SK-N-SH treated with all-trans-retinoic acid at 6 μM for 48 hours (cell line): ENCODE data around the gene AP2B1.

Experiments used
- ATAC-seq: fragments of 200-7000 bp; cut with Tn5 transposase; 3 replicates; pipeline ENCODE4 v1.9.1; 2020; ENCODE audit warnings: mild to moderate bottlenecking, moderate library complexity
- BACH2 ChIP-seq: fragments of 250-450 bp; sonication (Bioruptor Pico); IDR thresholded peaks from 2 replicates; pipeline ENCODE4 v1.9.0; 2021; ENCODE audit warnings: mild to moderate bottlenecking, borderline replicate concordance
- CSDC2 ChIP-seq: fragments of 250-450 bp; sonication (Bioruptor Pico); IDR thresholded peaks from 2 replicates; pipeline ENCODE4 v1.5.0; 2020; ENCODE audit warnings: mild to moderate bottlenecking, moderate library complexity
- GLIS3 ChIP-seq: fragments of 250-450 bp; sonication (Bioruptor Pico); IDR thresholded peaks from 2 replicates; pipeline ENCODE4 v1.5.0; 2020; ENCODE audit warnings: mild to moderate bottlenecking, moderate library complexity
- ISL1 ChIP-seq: fragments of 250-450 bp; sonication (Bioruptor Pico); IDR thresholded peaks from 2 replicates; pipeline ENCODE4 v2.1.2; 2022; ENCODE audit warnings: mild to moderate bottlenecking, moderate library complexity
- OSR1 ChIP-seq: fragments of 250-450 bp; sonication (Bioruptor Pico); IDR thresholded peaks from 2 replicates; pipeline ENCODE4 v1.8.0; 2022; ENCODE audit warnings: moderate library complexity, mild to moderate bottlenecking, inconsistent platforms
- PPARA ChIP-seq: fragments of 250-450 bp; sonication (Bioruptor Pico); IDR thresholded peaks from 2 replicates; pipeline ENCODE4 v1.5.0; 2020; ENCODE audit warnings: mild to moderate bottlenecking, borderline replicate concordance
- RARB ChIP-seq: fragments of 250-450 bp; sonication (Bioruptor Pico); IDR thresholded peaks from 2 replicates; pipeline ENCODE4 v1.8.0; 2021; ENCODE audit warnings: mild to moderate bottlenecking, moderate library complexity
- SNAI2 ChIP-seq: fragments of 250-450 bp; sonication (Bioruptor Pico); IDR thresholded peaks from 2 replicates; pipeline ENCODE4 v1.5.0; 2020; ENCODE audit warnings: mild to moderate bottlenecking, moderate library complexity
- TCF4 ChIP-seq: fragments of 250-450 bp; sonication (Bioruptor Pico); IDR thresholded peaks from 2 replicates; pipeline ENCODE4 v1.8.0; 2021; ENCODE audit warnings: mild to moderate bottlenecking, moderate library complexity, borderline replicate concordance
- TOX ChIP-seq: fragments of 250-450 bp; sonication (Bioruptor Pico); IDR thresholded peaks from 2 replicates; pipeline ENCODE4 v1.8.0; 2021; ENCODE audit warnings: mild to moderate bottlenecking, moderate library complexity, borderline replicate concordance
- ZFP3 ChIP-seq: fragments of 250-450 bp; sonication (Bioruptor Pico); IDR thresholded peaks from 2 replicates; pipeline ENCODE4 v1.5.0; 2020; ENCODE audit warnings: mild to moderate bottlenecking, moderate library complexity
- ZFP30 ChIP-seq: fragments of 450-650 bp; formaldehyde crosslinking; IDR thresholded peaks from 2 replicates; pipeline ENCODE4 v1.5.0; 2022; ENCODE audit warnings: mild to moderate bottlenecking, moderate library complexity
- ZNF565 ChIP-seq: fragments of 450-650 bp; formaldehyde crosslinking; conservative IDR thresholded peaks from 2 replicates; pipeline ENCODE4 v1.5.0; 2020; ENCODE audit warnings: low read depth, mild to moderate bottlenecking, moderate library complexity
- ZNF70 ChIP-seq: fragments of 450-650 bp; formaldehyde crosslinking; IDR thresholded peaks from 2 replicates; pipeline ENCODE4 v1.5.0; 2020; ENCODE audit warnings: mild to moderate bottlenecking, moderate library complexity
- TF ChIP-seq, protein P1 (sequence below): fragments of 250-450 bp; sonication (Bioruptor Pico); IDR thresholded peaks from 2 replicates; pipeline ENCODE4 v1.8.0; 2020; ENCODE audit warnings: mild to moderate bottlenecking, moderate library complexity, borderline replicate concordance
- TF ChIP-seq, protein P2 (sequence below): fragments of 250-450 bp; sonication (Bioruptor Pico); IDR thresholded peaks from 2 replicates; pipeline ENCODE4 v1.5.0; 2020; ENCODE audit warnings: mild to moderate bottlenecking, moderate library complexity
- TF ChIP-seq, protein P3 (sequence below): fragments of 250-450 bp; sonication (Bioruptor Pico); IDR thresholded peaks from 2 replicates; pipeline ENCODE4 v1.5.1; 2020; ENCODE audit warnings: low read depth, mild to moderate bottlenecking, moderate library complexity
- TF ChIP-seq, protein P4 (sequence below): fragments of 250-450 bp; sonication (Bioruptor Pico); IDR thresholded peaks from 2 replicates; pipeline ENCODE4 v1.5.1; 2021; ENCODE audit warnings: mild to moderate bottlenecking, moderate library complexity

Gene AP2B1

GRCh38 chr17:35705705-35706104 lies 118.6 kb downstream of the AP2B1 start:
- ATAC-seq = no peak
- no peak for TF ChIP-seq PPARA (CRISPR knock-in tag)
- no peak for TF ChIP-seq ZNF565
- TF ChIP-seq ISL1 (CRISPR knock-in tag) = no peak
- no peak for TF ChIP-seq SNAI2 (CRISPR knock-in tag)

- no peak for ATAC-seq
- TF ChIP-seq, protein P1, sequence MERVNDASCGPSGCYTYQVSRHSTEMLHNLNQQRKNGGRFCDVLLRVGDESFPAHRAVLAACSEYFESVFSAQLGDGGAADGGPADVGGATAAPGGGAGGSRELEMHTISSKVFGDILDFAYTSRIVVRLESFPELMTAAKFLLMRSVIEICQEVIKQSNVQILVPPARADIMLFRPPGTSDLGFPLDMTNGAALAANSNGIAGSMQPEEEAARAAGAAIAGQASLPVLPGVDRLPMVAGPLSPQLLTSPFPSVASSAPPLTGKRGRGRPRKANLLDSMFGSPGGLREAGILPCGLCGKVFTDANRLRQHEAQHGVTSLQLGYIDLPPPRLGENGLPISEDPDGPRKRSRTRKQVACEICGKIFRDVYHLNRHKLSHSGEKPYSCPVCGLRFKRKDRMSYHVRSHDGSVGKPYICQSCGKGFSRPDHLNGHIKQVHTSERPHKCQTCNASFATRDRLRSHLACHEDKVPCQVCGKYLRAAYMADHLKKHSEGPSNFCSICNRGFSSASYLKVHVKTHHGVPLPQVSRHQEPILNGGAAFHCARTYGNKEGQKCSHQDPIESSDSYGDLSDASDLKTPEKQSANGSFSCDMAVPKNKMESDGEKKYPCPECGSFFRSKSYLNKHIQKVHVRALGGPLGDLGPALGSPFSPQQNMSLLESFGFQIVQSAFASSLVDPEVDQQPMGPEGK (CRISPR knock-in tag) = no peak
- TF ChIP-seq, protein P2, sequence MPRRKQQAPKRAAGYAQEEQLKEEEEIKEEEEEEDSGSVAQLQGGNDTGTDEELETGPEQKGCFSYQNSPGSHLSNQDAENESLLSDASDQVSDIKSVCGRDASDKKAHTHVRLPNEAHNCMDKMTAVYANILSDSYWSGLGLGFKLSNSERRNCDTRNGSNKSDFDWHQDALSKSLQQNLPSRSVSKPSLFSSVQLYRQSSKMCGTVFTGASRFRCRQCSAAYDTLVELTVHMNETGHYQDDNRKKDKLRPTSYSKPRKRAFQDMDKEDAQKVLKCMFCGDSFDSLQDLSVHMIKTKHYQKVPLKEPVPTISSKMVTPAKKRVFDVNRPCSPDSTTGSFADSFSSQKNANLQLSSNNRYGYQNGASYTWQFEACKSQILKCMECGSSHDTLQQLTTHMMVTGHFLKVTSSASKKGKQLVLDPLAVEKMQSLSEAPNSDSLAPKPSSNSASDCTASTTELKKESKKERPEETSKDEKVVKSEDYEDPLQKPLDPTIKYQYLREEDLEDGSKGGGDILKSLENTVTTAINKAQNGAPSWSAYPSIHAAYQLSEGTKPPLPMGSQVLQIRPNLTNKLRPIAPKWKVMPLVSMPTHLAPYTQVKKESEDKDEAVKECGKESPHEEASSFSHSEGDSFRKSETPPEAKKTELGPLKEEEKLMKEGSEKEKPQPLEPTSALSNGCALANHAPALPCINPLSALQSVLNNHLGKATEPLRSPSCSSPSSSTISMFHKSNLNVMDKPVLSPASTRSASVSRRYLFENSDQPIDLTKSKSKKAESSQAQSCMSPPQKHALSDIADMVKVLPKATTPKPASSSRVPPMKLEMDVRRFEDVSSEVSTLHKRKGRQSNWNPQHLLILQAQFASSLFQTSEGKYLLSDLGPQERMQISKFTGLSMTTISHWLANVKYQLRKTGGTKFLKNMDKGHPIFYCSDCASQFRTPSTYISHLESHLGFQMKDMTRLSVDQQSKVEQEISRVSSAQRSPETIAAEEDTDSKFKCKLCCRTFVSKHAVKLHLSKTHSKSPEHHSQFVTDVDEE (CRISPR knock-in tag) = no peak
- TF ChIP-seq ISL1 (CRISPR knock-in tag) = no peak
- TF ChIP-seq ZNF565 = no peak
- no peak for TF ChIP-seq BACH2 (CRISPR knock-in tag)
- TF ChIP-seq, protein P3, sequence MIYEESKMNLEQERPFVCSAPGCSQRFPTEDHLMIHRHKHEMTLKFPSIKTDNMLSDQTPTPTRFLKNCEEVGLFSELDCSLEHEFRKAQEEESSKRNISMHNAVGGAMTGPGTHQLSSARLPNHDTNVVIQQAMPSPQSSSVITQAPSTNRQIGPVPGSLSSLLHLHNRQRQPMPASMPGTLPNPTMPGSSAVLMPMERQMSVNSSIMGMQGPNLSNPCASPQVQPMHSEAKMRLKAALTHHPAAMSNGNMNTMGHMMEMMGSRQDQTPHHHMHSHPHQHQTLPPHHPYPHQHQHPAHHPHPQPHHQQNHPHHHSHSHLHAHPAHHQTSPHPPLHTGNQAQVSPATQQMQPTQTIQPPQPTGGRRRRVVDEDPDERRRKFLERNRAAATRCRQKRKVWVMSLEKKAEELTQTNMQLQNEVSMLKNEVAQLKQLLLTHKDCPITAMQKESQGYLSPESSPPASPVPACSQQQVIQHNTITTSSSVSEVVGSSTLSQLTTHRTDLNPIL (CRISPR knock-in tag) = no peak
Measured at GRCh38 chr17:35708149-35708548, 121.0 kb downstream of the AP2B1 start.

DNA sequence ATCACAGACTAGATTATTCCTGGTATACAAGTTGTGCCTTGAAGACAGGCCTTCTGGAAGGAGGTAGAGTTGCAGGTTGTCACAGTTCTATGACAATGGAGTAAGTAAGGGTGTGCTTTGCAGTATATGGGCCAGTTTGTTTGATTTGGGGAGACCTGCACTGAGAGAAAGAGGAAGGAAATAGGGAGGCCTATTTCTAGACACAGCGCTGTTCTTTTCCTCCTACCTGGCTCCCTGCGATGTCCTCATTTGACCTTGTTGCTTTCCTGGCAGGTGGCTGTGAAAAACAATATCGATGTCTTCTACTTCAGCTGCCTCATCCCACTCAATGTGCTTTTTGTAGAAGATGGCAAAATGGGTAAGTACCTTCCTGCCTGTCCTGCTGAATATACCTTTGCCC lies 121.8 kb downstream of the AP2B1 start:
- no peak for ATAC-seq
- TF ChIP-seq ISL1 (CRISPR knock-in tag) = no peak
- TF ChIP-seq OSR1 (CRISPR knock-in tag) = no peak
- TF ChIP-seq ZFP3 (CRISPR knock-in tag) = no peak
- TF ChIP-seq BACH2 (CRISPR knock-in tag) = no peak
- no peak for TF ChIP-seq GLIS3 (CRISPR knock-in tag)
- TF ChIP-seq, protein P1 (CRISPR knock-in tag) = no peak
- no peak for TF ChIP-seq TOX (CRISPR knock-in tag)
- TF ChIP-seq CSDC2 (CRISPR knock-in tag) = no peak
- TF ChIP-seq ZFP30 = no peak
- no peak for TF ChIP-seq RARB (CRISPR knock-in tag)
- TF ChIP-seq, protein P4, sequence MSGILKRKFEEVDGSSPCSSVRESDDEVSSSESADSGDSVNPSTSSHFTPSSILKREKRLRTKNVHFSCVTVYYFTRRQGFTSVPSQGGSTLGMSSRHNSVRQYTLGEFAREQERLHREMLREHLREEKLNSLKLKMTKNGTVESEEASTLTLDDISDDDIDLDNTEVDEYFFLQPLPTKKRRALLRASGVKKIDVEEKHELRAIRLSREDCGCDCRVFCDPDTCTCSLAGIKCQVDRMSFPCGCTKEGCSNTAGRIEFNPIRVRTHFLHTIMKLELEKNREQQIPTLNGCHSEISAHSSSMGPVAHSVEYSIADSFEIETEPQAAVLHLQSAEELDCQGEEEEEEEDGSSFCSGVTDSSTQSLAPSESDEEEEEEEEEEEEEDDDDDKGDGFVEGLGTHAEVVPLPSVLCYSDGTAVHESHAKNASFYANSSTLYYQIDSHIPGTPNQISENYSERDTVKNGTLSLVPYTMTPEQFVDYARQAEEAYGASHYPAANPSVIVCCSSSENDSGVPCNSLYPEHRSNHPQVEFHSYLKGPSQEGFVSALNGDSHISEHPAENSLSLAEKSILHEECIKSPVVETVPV (CRISPR knock-in tag) = no peak
- no peak for TF ChIP-seq TCF4 (CRISPR knock-in tag)
- no peak for TF ChIP-seq ZNF70
- TF ChIP-seq, protein P3 (CRISPR knock-in tag) = no peak
